Lung microvascular endothelial cell (primary cell): ENCODE results near the gene DHX35. TPM values are rescaled to one million over a fixed set of nuclear protein-coding genes. Genes with fewer than 3 reads are reported as not detected.
"Not testable (repeated sequence)": the region's sequence is repeated elsewhere in the genome, so short reads cannot be mapped to it uniquely, and the experiment has no call there.

Experiments used
- DNase-seq, 2 donors: peaks; one replicate each; pipeline versions ENCODE4 v3.0.0 to v3.0.0-alpha.2; 2010; ENCODE audit warnings: low read depth in 2 of 2
- total RNA-seq: library from RNA; depleted of rRNA; stranded (reverse); fragments of >200 nt; gene quantifications from 2 replicates; pipeline ENCODE4 v1.2.1, GENCODE V29; 2014

Gene DHX35
- total RNA-seq, 1 donor from 2014 or later, result 7.1 TPM

DNA sequence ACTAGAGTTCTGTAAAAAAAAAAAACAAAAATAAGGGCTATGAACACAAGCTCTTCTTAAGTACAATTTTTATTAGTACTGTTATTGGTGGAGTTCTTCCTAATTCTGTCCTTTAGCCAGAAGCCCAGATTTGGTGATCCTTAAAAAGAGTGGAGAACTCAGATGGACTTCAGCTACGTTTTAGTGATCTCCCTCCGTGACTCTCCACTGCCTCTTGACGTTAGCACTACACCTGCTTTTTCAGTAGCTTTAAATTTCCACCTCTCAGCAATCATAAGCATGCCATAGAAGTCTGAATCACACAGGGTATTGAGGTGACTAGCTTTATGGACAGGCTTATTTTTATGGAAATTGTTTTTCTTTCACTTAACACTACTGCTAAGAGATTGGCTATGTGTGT lies 17.7 kb downstream of the DHX35 start:
- DNase-seq, result no peak

DNA sequence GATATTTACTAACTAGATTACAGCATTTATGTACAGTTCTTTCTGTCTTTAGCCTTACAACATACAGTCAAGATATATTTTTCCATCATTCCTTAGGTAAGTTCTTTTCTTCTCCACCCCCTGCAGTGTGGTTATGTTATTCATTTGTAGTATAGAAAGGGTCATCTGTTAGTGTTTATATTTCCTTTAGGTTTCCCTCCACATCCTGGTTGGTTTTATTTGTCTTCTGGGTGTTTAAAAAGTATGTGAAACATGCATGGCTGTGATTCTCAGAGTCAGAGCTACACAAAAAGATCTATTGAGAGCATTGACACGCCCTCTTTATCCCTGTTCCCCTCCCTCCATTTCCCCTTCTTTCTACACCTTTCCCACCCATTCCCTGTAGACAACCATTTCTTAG lies 20.1 kb downstream of the DHX35 start:
- no peak for DNase-seq

DNA sequence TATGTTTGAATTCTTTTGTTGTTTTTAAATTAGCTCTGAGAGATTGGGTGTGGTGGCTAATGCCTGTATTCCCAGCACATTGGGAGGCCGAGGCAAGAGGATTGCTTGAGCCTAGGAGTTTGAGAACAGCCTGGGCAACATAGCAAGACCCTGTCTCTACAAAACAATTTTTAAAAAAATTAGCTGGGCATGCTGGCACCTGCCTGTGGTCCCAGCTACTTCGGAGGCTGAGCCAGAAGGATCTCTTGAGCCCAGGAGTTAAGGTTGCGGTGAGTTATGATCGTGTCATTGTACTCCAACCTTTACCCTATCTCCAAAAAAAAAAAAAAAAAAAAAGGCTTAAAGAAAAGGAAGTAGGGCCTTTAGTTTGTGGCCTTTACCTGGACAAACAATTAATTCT lies 22.9 kb downstream of the DHX35 start:
- DNase-seq, result no peak

DNA sequence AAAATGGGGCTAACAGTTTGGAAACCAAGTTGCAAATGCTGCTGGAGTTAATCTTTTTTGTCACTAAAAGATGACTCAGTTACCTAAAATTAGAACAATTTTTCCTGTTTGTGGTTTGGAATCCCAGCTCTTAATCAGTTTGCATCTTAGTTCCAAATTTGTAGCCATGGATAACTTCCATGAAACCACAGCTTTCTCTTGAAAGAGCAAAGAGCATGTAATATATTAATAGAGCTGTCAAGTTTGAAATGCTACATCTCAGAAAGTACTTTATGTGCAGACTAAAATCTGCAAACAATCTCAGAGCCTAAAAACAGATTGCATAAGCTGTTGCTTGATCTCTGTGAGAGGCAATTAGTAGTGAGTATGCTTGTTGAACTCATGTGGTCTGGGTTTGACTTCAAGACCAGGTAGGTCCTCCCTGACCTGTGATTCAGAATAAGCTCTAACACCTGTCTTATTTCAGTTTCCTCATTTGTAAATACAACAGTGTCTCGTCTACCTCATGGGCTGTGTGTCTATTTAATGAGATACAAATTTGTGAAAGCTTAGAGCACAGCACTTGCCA lies 23.5 kb downstream of the DHX35 start:
- DNase-seq, result peak; percentile 3 to 78

DNA sequence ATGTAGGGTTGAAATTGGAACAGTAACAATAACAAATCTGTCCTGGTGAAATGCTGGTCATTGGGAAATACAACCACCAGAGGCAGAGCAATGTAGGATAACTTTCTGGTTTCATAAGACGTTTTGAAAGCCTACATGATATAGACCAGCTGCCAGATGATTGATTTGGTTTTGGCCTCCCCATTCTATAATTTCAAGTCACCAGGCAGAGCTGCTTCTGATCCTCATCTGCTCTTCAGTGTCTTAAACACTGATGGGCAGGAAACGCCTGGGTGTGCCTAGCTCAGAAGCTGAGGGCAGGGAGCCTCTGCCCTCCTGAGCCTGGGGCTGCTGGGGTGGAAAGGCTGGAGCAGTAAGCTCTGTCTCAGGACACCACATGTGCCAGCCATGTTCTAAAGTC lies 24.5 kb downstream of the DHX35 start:
- no peak for DNase-seq

DNA sequence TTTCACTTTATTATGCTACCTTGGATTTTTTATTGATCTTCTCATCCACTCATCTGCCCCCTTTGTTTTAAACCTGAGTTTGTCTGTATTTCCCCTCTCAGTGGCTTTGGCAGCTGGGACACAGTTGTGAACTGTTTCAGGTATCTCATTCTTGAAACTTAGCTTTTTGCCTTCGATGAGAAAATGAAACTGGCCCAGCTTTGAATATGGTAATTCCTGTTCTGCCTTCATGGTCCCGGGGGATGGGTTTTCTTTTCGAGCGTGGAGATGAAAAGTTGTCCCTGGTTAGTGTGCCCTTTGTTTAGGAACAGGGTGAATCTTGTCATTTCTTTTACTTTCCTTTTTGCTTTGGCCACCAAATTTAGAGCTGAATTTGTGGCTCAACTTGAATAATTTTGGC lies 25.6 kb downstream of the DHX35 start:
- DNase-seq, result no peak

DNA sequence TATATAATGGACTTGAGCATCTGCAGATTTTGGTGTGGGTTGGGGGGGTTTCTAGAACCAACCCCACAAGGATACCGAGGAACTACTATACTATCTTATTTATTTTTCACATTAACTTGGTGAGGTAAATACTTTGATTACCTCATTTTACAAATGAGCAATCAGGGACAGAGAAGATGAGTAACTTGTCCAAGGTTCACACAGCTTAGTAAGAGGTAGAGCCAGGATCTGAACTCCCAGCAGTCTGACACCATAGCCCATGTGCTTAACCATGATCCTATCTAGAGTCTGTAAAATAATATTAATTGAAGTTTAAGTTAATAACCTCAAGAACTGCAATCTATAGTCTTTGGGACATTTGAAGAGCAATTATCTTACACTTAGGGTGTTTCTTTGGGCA lies 28.6 kb downstream of the DHX35 start:
- DNase-seq, result no peak

DNA sequence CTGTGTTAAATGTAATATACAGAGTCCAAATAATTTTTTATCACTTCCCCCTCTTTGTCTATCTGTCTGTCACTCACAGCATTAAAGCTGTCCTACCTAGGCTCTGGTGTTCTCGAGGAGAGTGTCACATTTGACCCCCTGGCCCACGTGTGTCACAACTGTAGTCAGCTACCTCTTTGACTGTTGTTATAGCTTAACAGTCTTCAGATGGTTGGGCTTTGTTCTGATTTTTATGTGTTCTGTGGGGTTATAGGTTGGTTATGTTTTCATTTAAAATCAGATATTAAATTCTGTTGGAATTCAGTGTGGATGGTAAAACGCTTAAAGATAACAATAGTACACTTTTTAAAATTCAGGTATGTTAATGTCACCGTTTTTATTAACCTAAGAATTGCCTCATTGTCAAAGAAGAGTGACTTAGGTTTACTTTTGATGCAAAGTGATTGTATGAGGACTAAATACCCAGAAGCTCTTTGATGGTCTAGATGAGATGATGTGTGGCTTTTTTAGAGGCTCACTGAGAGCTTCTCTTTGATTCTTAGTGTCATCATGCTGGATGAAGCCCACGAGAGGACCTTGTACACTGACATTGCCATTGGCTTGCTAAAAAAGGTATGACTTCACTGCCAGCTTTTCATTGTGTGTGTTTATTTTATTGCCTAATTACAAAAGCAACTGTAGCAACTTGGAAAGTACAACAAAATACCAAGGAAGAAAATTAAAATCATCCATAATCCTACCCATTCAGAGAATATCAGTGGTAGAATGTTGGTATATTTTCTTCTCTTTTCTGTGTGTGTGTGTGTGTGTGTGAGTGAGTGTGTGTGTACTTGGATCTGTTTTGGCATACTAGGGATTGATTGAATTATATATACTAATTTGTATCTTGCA lies 29.9 kb downstream of the DHX35 start:
- no peak for DNase-seq

DNA sequence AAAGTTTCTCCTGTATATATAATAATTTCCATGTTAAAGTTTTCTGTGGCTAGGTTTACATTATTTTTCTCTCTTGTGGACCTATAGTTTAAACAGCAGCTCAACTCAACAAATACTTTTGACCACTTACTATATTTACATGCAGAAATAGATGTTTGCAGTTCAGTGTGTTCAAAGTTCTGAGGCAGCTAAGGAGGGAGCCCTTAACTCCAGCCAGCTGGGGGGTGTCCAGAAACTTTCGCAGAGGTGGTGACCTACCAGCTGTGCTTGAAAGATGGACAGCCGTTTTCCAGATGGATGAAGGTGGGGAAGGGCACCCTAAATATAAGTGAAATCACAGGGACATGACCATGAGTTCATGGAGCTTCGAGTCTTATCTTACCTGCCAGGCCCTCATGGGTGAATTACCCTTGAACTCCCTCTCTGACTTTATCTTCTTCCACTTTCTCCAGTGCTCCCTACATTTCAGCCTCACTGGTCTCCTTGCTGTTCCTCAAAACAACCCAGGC lies 33.4 kb downstream of the DHX35 start:
- DNase-seq, result no peak

DNA sequence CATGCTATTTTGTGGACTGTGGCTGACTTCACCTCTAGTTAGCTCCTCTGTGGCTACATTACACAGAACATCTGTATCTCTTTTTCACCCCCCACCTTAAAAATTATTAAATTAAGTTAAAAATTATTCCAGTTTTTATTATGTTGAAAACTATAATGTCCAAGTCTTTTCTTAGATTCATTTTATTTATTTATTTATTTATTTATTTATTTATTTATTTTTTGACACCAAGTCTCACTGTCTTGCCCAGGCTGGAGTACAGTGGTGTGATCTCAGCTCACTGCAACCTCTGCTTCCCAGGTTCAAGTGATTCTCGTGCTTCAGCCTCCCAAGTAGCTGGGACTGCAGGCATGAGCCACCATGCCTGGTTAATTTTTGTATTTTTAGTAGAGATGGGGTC lies 34.7 kb downstream of the DHX35 start:
- not testable (repeated sequence) for DNase-seq

DNA sequence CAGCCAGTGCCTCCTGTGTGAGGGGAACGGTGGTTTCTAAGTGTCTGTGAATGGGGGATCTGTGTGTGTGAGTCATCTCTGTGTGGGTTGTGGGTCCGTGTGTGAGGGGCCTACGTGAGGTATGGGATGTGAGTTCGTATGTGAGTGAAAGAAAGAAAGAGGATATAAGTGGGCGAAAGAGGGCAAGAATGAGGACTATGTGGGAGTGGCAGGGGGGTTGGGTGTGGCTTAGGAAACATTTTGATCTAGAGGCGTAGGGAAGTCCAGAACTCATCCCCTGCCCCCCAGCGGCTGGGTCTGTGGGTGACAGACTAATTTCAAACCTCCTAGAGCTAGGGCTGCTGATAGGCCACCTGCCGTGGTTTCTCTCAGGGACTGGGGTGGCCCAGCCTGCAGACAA lies 35.5 kb downstream of the DHX35 start:
- no peak for DNase-seq

DNA sequence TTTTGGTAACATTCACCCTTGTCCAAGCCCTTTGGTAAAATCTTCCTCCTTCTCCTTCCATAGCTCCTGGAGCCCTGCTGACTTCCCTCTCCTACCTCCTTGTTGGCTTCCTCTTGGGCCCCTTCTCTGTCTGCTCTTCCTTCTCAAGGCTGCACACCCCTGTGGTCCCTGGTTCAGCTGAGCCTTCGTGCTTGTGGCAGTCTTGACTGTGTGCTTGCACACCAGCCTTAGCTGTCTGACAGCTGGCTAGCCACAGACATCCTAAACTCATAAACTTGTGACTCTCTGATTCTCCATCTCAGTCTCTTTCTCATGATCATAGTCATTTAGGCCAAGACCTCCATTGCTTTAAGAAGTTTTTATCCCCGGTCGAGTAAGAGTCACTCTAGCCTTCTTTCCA lies 37.1 kb downstream of the DHX35 start:
- no peak for DNase-seq

DNA sequence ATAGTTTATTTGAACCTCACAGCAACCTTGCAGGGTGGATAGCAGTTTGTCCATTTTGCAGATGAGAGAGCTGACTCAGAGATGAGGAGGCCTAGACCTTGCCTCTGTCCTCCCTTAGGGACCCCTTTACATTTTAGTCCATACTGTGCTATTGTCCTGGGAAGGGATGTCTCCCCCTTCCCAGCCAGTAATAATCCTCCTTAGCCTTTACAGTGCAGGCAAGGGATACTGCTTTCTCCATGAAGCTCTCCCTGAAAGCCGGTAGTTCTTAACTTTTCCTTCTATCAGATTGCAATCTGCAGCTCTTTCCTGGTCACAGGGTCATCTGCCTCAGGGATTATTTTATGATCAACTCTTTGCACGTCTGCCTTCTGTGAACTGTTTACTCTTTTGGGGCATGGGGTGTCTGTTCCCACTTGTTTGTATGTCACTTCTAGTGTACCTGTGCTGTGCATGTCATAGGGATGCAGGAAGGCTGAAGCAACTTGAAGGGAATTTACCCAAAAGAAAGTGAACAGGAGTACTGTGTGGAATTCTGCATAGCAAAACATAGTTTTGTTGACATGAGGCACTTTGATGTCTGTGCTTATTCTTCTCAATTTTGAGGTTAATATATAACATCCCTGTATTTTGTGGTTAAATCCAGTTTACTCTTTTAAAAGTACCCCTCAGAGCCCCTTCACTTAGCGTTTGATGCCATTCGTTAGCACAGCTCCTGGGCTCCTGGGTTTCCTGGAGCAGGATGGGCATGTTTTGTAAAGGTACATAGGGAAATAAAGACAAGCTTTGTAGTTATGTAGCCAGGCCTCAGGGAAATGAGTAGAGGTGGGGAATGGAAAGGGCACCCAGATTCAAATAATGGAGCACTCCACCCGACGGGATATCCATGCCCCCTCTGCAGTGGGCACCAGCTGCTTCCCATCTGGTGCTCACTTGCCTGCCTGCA lies 38.1 kb downstream of the DHX35 start:
- DNase-seq, result no peak

DNA sequence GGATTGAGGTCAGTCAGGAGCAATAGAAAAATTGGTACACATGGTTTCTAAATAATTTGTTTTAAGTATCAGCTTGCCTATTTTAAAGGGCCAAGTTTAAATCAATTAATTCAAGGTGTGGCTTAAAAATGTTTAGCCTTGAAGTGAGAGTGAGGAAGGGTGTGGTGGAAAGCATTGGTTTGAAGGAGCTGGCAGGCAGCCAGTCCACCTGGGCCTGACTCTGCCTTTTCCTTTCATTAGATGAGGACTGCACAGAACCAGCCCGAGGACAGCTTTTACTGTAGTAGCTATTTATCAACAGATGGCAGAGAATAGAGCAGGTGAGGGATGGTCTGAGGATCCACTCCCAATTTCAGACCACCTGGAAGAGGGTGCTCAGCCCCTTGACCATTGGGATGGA lies 42.4 kb downstream of the DHX35 start:
- DNase-seq, result no peak

DNA sequence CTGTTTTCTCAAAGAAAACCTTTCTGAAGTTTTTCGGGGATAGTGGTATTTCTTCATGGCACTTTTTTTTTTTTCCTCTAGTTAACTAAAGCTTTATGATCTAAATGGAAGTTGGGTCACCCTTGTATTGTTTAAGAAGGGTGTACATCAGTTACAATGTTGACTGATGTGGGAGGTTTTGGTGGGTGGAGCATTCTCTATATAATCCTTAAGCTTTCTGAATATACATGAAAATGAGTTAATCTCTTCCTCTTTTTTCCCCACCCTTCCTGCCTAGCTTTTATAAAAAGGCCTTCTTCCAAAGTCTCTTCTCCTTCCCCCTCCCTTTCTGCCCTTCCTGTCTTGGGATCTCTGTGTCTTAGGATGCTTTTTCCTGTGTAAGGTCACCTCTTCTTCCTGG lies 47.2 kb downstream of the DHX35 start:
- DNase-seq, result peak in 1 of 2 donors; percentile 27

DNA sequence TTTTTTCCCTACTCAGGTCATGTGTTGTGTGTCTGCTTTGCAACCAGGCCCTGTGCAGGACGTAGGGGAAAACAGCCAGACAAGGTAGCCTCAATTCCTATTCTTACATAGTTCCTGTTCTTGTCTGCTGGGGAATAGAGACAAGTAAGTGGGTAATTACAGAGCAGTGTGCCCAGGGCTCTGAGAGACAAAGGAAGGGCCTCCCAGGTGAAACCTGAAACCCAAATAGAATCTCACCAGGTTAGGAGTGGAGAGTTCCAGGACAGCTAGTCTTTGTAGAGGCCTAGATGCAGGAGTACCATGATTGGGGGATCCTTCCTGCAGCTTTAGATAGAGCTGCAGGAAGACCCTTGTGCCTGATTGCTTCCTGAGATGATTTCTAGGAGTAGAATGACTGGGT lies 48.4 kb downstream of the DHX35 start:
- DNase-seq, result no peak

DNA sequence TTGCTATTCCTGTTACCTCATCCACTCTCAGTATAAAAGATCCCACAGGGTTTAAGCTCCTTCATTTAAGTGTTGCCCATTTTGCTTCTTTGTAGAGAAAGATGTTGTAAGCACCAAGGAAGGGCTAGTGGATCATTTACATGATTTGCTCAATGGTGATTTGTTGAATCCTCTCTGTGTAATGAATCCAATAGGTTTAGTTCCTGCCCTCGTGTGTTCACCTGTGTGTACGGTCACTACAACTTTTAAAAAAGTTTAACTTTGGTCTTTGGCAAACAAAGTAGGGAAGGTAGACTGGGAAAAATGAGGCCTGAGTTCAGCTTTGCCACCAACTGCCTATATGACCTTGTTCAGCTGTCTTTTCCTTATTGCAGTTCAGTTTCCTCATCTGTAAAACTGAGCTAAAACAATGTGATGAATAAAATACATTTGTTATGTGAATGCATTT lies 51.5 kb downstream of the DHX35 start:
- DNase-seq, result no peak

DNA sequence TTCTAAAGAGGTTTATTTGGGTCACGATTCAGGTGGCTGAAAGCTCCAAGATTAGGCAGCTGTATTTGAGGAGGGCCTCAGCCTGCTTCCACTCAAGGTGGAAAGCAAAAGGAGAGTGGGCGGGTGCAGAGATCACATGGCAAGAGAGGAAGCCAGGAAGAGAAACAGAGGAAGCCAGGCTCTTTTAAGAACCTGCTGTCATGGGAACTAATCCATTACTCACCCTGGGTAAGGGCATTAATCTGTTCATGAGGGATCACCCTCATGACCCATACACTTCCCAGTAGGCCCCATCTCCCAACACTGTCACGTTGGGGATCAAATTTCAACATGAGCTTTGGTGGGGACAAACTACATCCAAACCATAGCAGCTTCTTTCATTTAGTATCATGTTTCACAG lies 53.9 kb downstream of the DHX35 start:
- peak in 1 of 2 donors; percentile 9 for DNase-seq

DNA sequence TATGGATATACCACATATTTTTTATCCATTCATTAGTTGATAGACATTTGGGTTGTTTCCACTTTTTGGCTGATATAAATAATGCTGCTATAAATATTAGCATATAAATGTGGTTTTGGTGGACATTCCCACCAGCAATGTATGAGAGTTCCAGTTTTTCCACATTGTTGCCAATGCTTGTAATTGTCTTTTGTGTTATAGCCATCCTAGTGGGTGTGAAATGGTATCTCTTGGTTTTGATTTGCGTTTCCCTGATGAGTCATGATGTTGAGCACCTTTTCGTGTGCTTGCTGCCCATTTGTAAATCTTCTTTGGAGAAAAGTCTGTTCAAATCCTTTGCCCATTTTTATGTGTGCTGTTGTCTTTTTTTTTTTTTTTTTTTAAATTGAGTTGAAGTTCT lies 54.4 kb downstream of the DHX35 start:
- DNase-seq, result no peak

DNA sequence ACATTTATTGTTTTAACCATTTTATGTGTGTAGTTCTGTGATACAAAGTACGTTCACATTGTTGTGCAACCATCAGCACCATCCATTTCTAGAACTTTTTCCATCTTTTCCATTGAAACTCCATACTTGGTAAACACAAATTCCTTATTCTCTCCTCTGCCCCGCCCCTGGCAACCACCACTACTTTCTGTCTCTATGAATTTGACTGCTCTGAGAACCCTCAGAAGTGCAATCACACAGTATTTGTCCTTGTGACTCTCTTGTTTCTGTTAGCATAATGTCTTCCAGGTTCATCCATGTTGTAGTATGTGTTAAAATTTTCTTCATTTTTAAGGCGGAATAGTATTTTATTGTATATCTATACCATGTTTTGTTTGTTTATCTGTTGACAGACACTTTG lies 56.9 kb downstream of the DHX35 start:
- no peak for DNase-seq

DNA sequence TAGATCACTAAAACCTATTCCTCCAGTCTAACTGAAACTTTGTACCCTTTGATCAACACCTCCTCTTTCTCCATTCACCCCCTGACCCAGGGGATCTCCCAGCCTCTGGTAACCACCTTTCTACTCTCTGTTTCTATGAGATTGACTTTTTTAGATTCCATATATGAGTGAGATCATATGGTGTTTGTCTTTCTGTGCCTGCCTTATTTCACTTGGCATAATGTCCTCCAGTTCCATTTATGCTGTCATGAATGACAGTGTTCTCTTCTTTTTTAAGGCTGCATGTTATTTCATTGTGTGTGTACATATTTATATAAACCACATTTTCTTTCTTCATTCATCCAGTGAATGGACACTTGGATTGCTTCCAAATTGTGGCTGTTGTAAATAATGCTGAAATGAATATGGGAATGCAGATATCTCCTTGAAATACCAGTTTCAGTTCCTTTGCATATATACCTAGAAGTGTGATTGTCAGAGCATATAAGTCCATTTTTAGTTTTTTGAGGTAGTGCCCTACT lies 57.7 kb downstream of the DHX35 start:
- peak in 1 of 2 donors; percentile 11 for DNase-seq

DNA sequence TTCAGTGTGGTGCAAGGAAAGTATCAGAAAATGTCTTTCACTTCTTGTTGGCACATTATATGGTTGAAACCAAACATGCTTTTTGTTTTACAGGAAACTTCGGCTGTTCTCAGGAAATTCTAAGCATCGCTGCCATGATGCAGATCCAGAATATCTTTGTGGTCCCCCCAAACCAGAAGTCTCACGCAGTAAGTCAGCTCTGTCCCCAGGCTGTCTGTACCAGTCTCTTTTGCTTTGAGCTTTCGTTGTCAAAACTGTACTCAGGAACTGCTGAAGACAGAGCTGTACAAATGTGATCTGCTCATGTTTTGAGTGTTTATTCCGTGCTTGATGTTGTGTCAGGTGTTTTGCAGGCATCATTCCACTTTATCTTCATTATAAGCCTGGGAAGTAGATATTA lies 59.6 kb downstream of the DHX35 start:
- DNase-seq, result no peak
